GM21526 (cell line): ENCODE measurements around the gene ANXA11.

Experiments used
- ATAC-seq: cut with Tn5 transposase; IDR thresholded peaks from one replicate; pipeline ENCODE4 v1.9.1; 2021; ENCODE audit warnings: moderate library complexity; ENCODE audit not compliant: unreplicated experiment, low FRiP score

ANXA11 gene

GRCh38 chr10:80122110-80122710 lies 83.1 kb downstream of the ANXA11 start:
- ATAC-seq = no peak

- no peak for ATAC-seq
These were observed 86.7 kb downstream of the ANXA11 start for GRCh38 chr10:80118669-80119068.

- ATAC-seq = no peak
These were observed 94.4 kb downstream of the ANXA11 start for GRCh38 chr10:80110986-80111385.

- ATAC-seq = no peak
These were observed 96.6 kb downstream of the ANXA11 start for GRCh38 chr10:80108576-80109239.

- peak; percentile 61 for ATAC-seq
These were observed 101.0 kb downstream of the ANXA11 start for GRCh38 chr10:80104066-80104926.
